HEK293T (cell line): ENCODE results near the gene KIF1A.

Experiments used
- ARNT ChIP-seq: fragments of 450-650 bp; IDR thresholded peaks from 2 replicates; pipeline ENCODE4 v1.6.1; 2017; ENCODE audit warnings: mild to moderate bottlenecking
- BHLHE40 ChIP-seq: fragments of 450-650 bp; IDR thresholded peaks from 2 replicates; pipeline ENCODE4 v1.6.1; 2016; ENCODE audit warnings: mild to moderate bottlenecking, moderate library complexity, borderline replicate concordance
- CTBP1 ChIP-seq: fragments of 450-650 bp; IDR thresholded peaks from 2 replicates; pipeline ENCODE4 v1.6.1; 2016; ENCODE audit warnings: borderline replicate concordance
- ELF4 ChIP-seq: fragments of 450-650 bp; IDR thresholded peaks from 2 replicates; pipeline ENCODE4 v1.6.1; 2017; ENCODE audit warnings: antibody characterized with exemption
- NFRKB ChIP-seq: fragments of 450-650 bp; IDR thresholded peaks from 2 replicates; pipeline ENCODE4 v1.6.1; 2016; ENCODE audit warnings: mild to moderate bottlenecking, moderate library complexity
- SP1 ChIP-seq: fragments of 450-650 bp; IDR thresholded peaks from 2 replicates; pipeline ENCODE4 v1.6.1; 2017
- SUZ12 ChIP-seq: fragments of 450-650 bp; IDR thresholded peaks from 2 replicates; pipeline ENCODE4 v1.6.1; 2016; ENCODE audit warnings: mild to moderate bottlenecking
- TF ChIP-seq, protein P1 (sequence below): fragments of 450-650 bp; IDR thresholded peaks from 2 replicates; pipeline ENCODE4 v1.6.1; 2016

DNA sequence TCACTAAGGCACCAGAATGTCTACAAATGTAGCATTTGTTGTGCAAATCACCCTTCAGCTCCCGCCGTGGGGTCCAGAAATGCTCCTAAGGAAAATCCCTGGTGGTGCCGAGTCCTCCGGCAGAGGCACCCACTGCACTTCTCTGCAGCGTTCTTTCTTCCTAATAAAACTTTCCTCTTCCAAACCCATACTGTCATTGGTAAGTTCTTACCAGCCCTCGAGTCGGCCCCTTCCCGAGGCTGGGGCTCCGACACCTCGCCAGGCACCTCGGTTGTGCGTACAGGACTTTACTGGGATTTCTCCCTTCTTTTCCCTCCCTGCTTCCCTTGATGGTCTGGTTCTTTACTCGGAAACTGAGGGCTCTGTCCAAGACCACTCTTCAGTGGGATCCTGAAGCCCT lies 38.3 kb upstream of the KIF1A start:
- no peak for TF ChIP-seq ARNT
- no peak for TF ChIP-seq SUZ12
- TF ChIP-seq SP1 = no peak
- no peak for TF ChIP-seq ELF4
- TF ChIP-seq CTBP1 = no peak
- no peak for TF ChIP-seq BHLHE40
- TF ChIP-seq NFRKB = no peak
- TF ChIP-seq, protein P1, sequence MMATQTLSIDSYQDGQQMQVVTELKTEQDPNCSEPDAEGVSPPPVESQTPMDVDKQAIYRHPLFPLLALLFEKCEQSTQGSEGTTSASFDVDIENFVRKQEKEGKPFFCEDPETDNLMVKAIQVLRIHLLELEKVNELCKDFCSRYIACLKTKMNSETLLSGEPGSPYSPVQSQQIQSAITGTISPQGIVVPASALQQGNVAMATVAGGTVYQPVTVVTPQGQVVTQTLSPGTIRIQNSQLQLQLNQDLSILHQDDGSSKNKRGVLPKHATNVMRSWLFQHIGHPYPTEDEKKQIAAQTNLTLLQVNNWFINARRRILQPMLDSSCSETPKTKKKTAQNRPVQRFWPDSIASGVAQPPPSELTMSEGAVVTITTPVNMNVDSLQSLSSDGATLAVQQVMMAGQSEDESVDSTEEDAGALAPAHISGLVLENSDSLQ = no peak
